LNCAP (cell line): ENCODE measurements around the gene OTOG.

ENCODE experiments used
- TF ChIP-seq, protein P1 (sequence below): fragments of 450-650 bp; IDR thresholded peaks from 2 replicates; pipeline ENCODE4 v1.5.1; 2017; ENCODE audit warnings: mild to moderate bottlenecking

Gene OTOG

DNA sequence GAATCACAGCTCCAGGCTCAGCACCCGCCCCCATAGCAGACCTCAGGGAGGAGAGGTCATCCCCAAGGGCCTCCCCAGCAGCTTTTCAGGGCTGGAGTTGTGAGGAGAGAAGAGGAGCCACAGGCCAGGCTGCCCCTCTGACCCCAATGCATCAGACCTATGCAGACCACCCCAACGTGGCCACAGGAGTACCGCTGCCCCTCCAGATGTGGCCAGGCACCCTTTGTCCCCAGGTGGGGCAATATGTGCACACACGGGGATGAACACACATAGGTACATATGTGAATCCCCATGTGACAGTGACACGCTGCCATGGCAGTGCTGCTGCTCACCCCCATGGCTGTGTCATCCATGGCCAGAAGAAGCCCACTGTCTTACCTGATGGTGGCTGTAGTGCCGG, 13.7 kb upstream of the OTOG start:
- TF ChIP-seq, protein P1, sequence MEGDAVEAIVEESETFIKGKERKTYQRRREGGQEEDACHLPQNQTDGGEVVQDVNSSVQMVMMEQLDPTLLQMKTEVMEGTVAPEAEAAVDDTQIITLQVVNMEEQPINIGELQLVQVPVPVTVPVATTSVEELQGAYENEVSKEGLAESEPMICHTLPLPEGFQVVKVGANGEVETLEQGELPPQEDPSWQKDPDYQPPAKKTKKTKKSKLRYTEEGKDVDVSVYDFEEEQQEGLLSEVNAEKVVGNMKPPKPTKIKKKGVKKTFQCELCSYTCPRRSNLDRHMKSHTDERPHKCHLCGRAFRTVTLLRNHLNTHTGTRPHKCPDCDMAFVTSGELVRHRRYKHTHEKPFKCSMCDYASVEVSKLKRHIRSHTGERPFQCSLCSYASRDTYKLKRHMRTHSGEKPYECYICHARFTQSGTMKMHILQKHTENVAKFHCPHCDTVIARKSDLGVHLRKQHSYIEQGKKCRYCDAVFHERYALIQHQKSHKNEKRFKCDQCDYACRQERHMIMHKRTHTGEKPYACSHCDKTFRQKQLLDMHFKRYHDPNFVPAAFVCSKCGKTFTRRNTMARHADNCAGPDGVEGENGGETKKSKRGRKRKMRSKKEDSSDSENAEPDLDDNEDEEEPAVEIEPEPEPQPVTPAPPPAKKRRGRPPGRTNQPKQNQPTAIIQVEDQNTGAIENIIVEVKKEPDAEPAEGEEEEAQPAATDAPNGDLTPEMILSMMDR: no peak

GRCh38 chr11:17533778-17534415, 13.2 kb upstream of the OTOG start:
- TF ChIP-seq, protein P1: no peak

- TF ChIP-seq, protein P1: no peak
Observed at GRCh38 chr11:17535488-17535887, 11.6 kb upstream of the OTOG start.

DNA sequence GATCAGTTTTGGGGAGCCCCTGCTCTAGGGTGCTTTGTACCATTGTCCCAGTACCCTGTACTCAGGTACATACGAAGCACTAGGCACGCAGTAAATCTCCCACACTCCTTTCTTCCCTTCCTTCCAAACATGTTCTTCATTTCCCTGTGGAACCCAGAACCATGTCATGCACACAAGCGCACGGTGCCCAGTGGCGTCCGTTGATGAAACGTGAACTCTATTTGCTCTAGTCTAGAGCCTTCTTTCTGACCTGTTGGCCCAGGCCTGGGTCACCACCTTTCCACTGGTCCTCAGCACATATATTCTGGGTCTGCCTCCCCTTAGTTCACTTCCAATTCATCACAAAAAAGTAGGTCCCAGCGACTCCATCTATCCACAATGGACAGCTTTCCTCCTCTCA, 9.8 kb upstream of the OTOG start:
- TF ChIP-seq, protein P1: no peak

DNA sequence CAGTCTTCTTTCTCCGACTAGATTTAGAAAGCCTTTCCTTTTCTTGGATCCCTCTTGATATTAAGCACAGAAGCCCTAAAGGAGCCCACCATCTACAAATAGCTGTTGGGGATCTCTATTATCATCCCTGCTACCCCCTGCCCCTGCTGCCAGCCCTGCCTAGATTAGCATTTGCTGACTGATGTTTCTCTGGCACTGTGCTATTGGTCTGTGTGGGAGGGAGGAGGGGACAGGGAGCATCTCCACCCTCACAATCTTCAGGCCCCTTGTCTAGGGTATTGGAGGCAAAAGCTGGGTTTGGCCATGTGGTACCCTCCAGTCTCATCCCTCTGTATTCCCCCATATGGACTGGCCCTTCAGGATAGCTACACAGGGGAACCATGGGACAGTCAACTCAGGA, 9.0 kb upstream of the OTOG start:
- TF ChIP-seq, protein P1: no peak

- TF ChIP-seq, protein P1: no peak
Observed at GRCh38 chr11:17538731-17539130, 8.3 kb upstream of the OTOG start.

DNA sequence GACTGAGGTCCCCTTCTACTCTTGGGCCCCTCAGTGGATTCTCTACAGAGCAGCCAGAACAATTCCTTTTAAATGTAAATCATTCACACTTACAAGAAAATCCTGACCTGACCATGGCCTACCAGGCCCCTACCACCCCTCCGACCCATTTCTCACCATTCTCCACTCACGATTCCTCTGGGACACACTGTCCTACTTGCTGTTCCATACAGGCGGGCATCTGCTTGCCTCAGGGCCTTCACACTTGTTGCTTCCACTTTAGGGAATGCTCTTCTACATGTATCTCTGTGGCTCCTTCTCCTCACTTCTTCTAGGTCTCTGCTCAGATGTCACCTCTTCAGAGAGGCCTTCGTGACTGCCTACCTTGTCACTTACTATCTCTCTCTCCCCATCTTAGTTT, 6.3 kb upstream of the OTOG start:
- TF ChIP-seq, protein P1: no peak

DNA sequence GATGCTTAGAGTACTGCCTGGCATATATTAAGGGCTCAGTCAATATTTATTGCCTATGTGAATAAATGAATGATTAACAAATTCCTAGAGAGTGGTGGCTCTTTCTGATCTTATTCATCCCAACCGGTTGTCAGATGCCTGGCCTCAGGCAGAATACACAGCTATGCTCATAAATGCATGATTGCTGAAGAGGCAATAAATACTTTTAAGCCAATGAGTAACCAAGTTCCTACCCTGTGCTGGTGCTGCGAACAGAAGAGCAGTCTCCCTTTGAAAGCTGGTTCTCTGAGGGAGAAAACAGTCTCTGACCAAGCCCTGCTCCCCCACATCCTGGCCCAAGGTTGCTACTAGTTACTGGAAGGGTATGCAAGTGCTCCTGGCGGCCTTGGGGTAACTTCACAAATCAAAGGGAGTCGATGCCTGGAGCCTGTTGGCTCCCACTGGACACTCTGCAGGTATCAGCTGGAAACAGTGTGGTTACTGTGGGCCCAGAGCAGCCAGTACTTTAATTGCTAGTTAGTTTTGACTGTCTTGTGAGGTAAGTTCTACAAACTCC, 5.7 kb upstream of the OTOG start:
- TF ChIP-seq, protein P1: no peak
